Measurements from ENCODE around the gene HAO2. TPM values are rescaled to one million over a fixed set of nuclear protein-coding genes. Genes with fewer than 3 reads are reported as not detected.

The HAO2 gene
- total RNA-seq, 3 donors from 2014 or later (not counting 1 experiment from before 2014, with no cell fraction given) = not detected

GRCh38 chr1:119351997-119352396 is 16.6 kb upstream of the HAO2 start:
- WGBS (ENCODE audit: insufficient coverage) = 83% methylated on average over 1 of the region's 1 CpG
- Histone ChIP-seq H3K36me3 (ENCODE audit: control insufficient read depth, insufficient read depth, low read length) (no peaks in the 10 kb centered on the region), H3K27me3 (ENCODE audit: control insufficient read depth, insufficient read depth, low read length) (no peaks in the 10 kb centered on the region), H3K4me3 (ENCODE audit: low read length) (no peak overlapping the region), H3K9me3 (ENCODE audit: control insufficient read depth, insufficient read depth, low read length) (no peaks in the 10 kb centered on the region), H3K4me1 (ENCODE audit: control insufficient read depth, insufficient read depth, low read length) (no peaks in the 10 kb centered on the region), H3K27ac (ENCODE audit: low read length) (no peak overlapping the region)
- intact Hi-C loops (cut with micrococcal nuclease) = no loop called here
- Mint-ChIP-seq H3K9me3 (no peaks in the 10 kb centered on the region), H3K27me3 (ENCODE audit: low read depth in 2 of 2) (peaks cover 0 to 3% of the 10 kb centered on the region in 2 donors), H3K36me3 (no peaks in the 10 kb centered on the region), H3K4me1 (no peaks in the 10 kb centered on the region), H3K4me3 (no peak overlapping the region), H3K27ac (no peak overlapping the region)
- no peak for TF ChIP-seq CTCF (IDR thresholded peaks at IDR 0.05)
- ATAC-seq (no peak), DNase-seq (no peak)

GRCh38 chr1:119353836-119354235 is 14.7 kb upstream of the HAO2 start:
- Histone ChIP-seq H3K9me3 (ENCODE audit: control insufficient read depth, insufficient read depth, low read length) (no peaks in the 10 kb centered on the region), H3K4me1 (ENCODE audit: control insufficient read depth, insufficient read depth, low read length) (no peaks in the 10 kb centered on the region), H3K27me3 (ENCODE audit: control insufficient read depth, insufficient read depth, low read length) (no peaks in the 10 kb centered on the region), H3K4me3 (ENCODE audit: low read length) (no peak overlapping the region), H3K27ac (ENCODE audit: low read length) (no peak overlapping the region), H3K36me3 (ENCODE audit: control insufficient read depth, insufficient read depth, low read length) (no peaks in the 10 kb centered on the region)
- Mint-ChIP-seq H3K36me3 (no peaks in the 10 kb centered on the region), H3K9me3 (no peaks in the 10 kb centered on the region), H3K4me3 (no peak overlapping the region), H3K27ac (no peak overlapping the region), H3K4me1 (no peaks in the 10 kb centered on the region), H3K27me3 (ENCODE audit: low read depth in 2 of 2) (peaks cover 0 to 3% of the 10 kb centered on the region in 2 donors)
- 97% methylated on average over 3 of the region's 3 CpGs for WGBS (ENCODE audit: insufficient coverage)
- no peak for TF ChIP-seq CTCF (IDR thresholded peaks at IDR 0.05)
- intact Hi-C loops (cut with micrococcal nuclease) = no loop called here
- ATAC-seq = no peak
- no peak for DNase-seq

GRCh38 chr1:119358636-119359035 is 9.9 kb upstream of the HAO2 start:
- DNase-seq = no peak
- Mint-ChIP-seq H3K4me3 (no peak overlapping the region), H3K9me3 (no peaks in the 10 kb centered on the region), H3K27me3 (ENCODE audit: low read depth in 2 of 2) (peaks cover under 1 to 1% of the 10 kb centered on the region in 2 donors), H3K4me1 (no peaks in the 10 kb centered on the region), H3K36me3 (no peaks in the 10 kb centered on the region), H3K27ac (no peak overlapping the region)
- Histone ChIP-seq H3K4me1 (ENCODE audit: control insufficient read depth, insufficient read depth, low read length) (no peaks in the 10 kb centered on the region), H3K27me3 (ENCODE audit: control insufficient read depth, insufficient read depth, low read length) (no peaks in the 10 kb centered on the region), H3K9me3 (ENCODE audit: control insufficient read depth, insufficient read depth, low read length) (no peaks in the 10 kb centered on the region), H3K4me3 (ENCODE audit: low read length) (no peak overlapping the region), H3K27ac (ENCODE audit: low read length) (no peak overlapping the region), H3K36me3 (ENCODE audit: control insufficient read depth, insufficient read depth, low read length) (no peaks in the 10 kb centered on the region)
- 90% methylated on average over 4 of the region's 4 CpGs for WGBS (ENCODE audit: insufficient coverage)
- intact Hi-C loops (cut with micrococcal nuclease) = no loop called here
- ATAC-seq = no peak
- TF ChIP-seq CTCF (IDR thresholded peaks at IDR 0.05) = no peak

GRCh38 chr1:119359730-119360129 is 8.9 kb upstream of the HAO2 start:
- Histone ChIP-seq H3K4me1 (ENCODE audit: control insufficient read depth, insufficient read depth, low read length) (no peaks in the 10 kb centered on the region), H3K9me3 (ENCODE audit: control insufficient read depth, insufficient read depth, low read length) (no peaks in the 10 kb centered on the region), H3K36me3 (ENCODE audit: control insufficient read depth, insufficient read depth, low read length) (no peaks in the 10 kb centered on the region), H3K27me3 (ENCODE audit: control insufficient read depth, insufficient read depth, low read length) (no peaks in the 10 kb centered on the region), H3K4me3 (ENCODE audit: low read length) (no peak overlapping the region), H3K27ac (ENCODE audit: low read length) (no peak overlapping the region)
- intact Hi-C loops (cut with micrococcal nuclease) = no loop called here
- Mint-ChIP-seq H3K9me3 (no peaks in the 10 kb centered on the region), H3K36me3 (no peaks in the 10 kb centered on the region), H3K27ac (no peak overlapping the region), H3K4me1 (no peaks in the 10 kb centered on the region), H3K27me3 (ENCODE audit: low read depth in 2 of 2) (peaks cover 4 to 6% of the 10 kb centered on the region in 2 donors), H3K4me3 (no peak overlapping the region)
- no peak for ATAC-seq
- DNase-seq = no peak
- TF ChIP-seq CTCF (IDR thresholded peaks at IDR 0.05) = no peak
- 90% methylated on average over 3 of the region's 4 CpGs for WGBS (ENCODE audit: insufficient coverage)

Data from natural killer cell (primary cell).